ENCODE data around the gene TAF1B.
"Not testable (repeated sequence)": the region's sequence is repeated elsewhere in the genome, so short reads cannot be mapped to it uniquely, and the experiment has no call there.

Gene TAF1B

DNA sequence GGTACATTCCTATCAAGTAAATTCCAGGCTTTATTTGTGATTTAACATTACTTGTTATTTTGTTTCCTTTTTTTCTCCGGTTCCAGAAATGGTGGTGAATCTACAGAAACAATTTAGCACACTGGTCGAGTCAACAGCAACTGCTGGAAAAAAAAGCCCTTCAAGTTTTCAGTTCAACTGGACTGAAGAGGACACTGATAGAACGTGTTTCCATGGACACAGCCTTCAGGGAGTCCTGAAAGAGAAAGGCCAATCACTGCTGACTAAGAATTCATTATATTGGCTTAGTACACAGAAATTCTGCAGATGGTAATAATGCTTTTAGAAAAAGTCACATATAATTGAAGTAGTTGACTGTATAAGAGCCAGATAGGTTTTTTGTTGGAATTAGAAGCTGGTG, 76.2 kb downstream of the TAF1B start:
- DNase-seq (ENCODE audit: insufficient read length) (no peak), FAIRE-seq (no peak)
- no peak for TF ChIP-seq POLR2A (IDR thresholded peaks at IDR 0.05; ENCODE audit: low read depth, low read length)
- TF ChIP-seq POLR2AphosphoS5 (IDR thresholded peaks at IDR 0.05; ENCODE audit: low read depth, low read length) = no peak
- no peak for TF ChIP-seq TAF1 (IDR thresholded peaks at IDR 0.05; ENCODE audit: borderline replicate concordance, low read depth, low read length)

DNA sequence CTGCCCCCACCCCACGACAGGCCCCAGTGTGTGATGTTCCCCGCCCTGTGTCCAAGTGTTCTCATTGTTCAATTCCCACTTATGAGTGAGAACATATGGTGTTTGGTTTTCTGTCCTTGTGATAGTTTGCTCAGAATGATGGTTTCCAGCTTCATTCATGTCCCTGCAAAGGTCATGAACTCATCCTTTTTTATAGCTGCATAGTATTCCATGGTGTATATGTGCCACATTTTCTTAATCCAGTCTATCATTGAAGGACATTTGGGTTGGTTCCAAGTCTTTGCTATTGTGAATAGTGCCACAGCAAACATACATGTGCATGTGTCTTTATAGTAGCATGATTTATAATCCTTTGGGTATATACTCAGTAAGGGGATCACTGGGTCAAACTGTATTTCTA, 83.7 kb downstream of the TAF1B start:
- not testable (repeated sequence) for FAIRE-seq; DNase-seq (ENCODE audit: insufficient read length)

DNA sequence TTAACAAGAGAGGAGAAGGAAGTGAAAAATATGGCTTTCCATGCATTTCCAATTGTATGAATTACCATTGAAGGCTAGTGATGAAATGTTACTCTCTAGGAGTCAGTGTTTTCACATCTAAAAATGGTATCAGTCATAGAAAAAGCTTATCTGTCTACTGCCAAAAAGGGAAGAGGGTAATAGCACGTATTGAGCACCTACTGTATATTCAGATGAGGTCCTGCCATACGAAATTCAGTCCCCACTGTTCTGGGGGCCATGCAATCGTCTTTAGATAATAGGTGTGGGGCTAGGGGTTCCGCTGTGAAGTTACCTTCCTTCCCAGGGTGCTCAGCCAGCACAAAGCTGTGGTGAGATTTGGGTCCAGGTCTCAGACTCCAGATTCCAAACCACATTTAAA, 94.0 kb downstream of the TAF1B start:
- FAIRE-seq (no peak), DNase-seq (ENCODE audit: insufficient read length) (no peak)
- TF ChIP-seq POLR2AphosphoS5 (IDR thresholded peaks at IDR 0.05; ENCODE audit: low read depth, low read length) (no peak), TAF1 (IDR thresholded peaks at IDR 0.05; ENCODE audit: borderline replicate concordance, low read depth, low read length) (no peak), POLR2A (IDR thresholded peaks at IDR 0.05; ENCODE audit: low read depth, low read length) (no peak)

DNA sequence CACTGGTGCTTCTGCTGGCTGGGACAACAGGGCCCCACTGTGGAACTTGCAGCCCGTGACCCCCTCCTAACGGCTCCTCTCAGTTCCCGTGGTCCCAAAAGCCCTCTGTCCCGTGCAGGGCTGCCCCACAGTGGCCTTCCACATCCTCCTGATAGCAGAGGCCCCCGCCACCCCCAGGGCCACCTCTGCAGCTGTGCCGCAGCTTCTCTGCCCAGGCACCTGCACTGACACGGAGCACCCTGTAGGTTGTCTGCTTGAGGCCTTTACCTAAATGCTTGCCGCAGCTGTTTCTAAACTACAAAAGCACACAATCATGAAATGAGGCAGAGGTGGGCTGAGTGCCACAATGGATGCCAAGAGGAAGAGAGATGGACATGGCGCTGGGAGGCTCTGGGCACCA, 94.7 kb downstream of the TAF1B start:
- FAIRE-seq = no peak
- TF ChIP-seq TAF1 (IDR thresholded peaks at IDR 0.05; ENCODE audit: borderline replicate concordance, low read depth, low read length) (no peak), POLR2AphosphoS5 (IDR thresholded peaks at IDR 0.05; ENCODE audit: low read depth, low read length) (no peak), POLR2A (IDR thresholded peaks at IDR 0.05; ENCODE audit: low read depth, low read length) (no peak)
- no peak for DNase-seq (ENCODE audit: insufficient read length)

DNA sequence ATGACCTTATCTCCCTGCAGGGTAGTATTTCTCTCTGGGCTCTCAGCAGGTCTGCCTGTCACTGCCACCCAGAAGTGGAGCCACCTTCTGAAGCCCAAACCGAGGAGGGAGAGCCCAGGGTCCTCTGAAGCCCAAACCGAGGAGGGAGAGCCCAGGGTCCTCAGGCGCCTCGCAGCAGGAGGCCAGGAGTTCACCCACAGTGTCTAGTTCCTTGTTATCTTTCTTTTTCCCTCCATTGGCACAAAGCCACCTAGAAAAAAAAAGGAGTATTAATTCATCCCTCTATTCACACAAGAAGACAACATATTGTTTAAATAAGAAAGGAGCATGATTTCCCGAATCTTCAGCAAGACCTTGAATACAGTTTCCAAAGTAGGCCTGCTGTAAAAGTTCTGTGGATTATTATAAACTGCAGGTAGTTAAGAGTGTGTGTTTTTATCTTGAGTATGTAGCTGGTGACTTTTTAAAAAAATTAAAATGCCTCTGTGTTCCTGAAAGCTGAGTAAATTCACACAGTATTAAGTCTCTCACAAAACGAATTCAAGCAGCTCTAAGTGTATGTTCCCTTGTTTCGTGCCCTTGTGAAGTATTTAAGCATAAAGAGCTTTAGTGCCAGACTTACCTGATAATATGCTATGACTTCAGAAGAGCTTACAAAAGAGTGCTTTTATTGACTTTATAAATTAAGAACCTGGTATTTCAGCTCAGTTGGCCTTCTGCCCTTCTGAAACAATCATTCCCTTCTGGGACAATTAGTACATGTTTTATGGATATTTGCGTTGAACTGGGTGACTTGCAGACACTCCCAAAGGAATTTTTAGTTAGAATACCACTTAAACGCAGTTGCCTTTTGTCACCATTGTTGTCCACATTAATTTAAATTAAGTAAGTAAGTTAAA, 96.6 kb downstream of the TAF1B start:
- TF ChIP-seq TAF1 (IDR thresholded peaks at IDR 0.05; ENCODE audit: borderline replicate concordance, low read depth, low read length) (no peak), POLR2AphosphoS5 (IDR thresholded peaks at IDR 0.05; ENCODE audit: low read depth, low read length) (no peak), POLR2A (IDR thresholded peaks at IDR 0.05; ENCODE audit: low read depth, low read length) (no peak)
- DNase-seq (ENCODE audit: insufficient read length) = no peak
- no peak for FAIRE-seq

DNA sequence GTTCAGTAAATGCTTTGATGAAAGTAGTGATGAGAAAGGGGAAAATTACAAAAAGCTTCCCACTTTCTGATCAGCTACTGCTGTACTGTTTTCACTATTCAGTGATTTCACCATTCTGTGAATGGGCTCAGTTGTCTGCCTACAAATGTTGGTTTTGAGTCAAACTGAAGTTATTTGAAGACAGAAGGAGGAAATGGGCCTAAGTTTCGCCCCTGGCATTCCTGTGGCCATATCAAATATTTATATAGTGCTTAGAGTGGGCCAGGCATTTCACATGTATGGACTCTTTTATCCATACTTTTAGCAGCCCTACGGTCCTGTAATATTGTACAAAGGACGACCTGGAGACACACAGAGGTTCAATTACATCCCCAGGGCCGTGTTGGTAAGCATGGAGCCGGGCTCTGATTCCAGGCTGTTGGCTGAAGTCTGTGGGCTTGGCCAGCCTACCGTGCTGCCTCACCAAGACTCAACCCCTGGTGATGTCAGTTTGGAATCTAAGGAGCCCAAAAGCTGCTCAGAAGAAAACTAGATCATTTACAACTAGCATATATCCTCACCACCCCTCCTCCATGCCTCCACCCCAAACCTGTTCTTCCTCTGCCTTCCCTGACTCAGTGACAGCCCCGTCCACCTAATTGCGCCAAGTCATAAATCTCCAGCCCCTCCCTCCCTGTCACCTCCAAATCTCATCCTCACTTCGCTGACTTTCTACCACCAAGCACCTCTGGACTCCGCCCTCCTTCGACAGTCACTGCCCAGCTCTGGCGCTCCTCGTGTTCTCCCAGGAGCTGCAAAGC, 98.1 kb downstream of the TAF1B start:
- DNase-seq (ENCODE audit: insufficient read length) (no peak), FAIRE-seq (no peak)
- no peak for TF ChIP-seq TAF1 (IDR thresholded peaks at IDR 0.05; ENCODE audit: borderline replicate concordance, low read depth, low read length)
- TF ChIP-seq POLR2AphosphoS5 (IDR thresholded peaks at IDR 0.05; ENCODE audit: low read depth, low read length) = no peak
- no peak for TF ChIP-seq POLR2A (IDR thresholded peaks at IDR 0.05; ENCODE audit: low read depth, low read length)

DNA sequence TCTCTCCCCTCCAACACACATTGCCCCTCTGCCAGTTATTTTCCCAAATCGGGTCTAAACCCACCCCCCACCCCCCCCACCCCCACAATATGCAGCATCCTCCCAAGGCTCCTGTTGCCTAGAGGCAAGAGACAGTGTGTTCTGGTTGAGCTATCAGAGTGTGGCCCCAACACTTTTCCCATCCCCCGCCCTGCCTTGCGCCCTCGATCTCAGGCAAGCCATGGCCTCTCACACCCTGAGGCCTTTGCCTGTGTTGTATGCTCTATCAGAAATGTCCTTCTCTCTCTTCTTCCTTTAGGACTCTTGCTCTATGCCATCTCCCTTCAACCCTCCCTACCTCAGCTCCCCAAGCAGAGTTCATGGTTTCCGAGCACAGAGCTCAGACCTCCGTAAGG, 98.7 kb downstream of the TAF1B start:
- no peak for DNase-seq (ENCODE audit: insufficient read length)
- no peak for TF ChIP-seq POLR2A (IDR thresholded peaks at IDR 0.05; ENCODE audit: low read depth, low read length)
- no peak for FAIRE-seq

DNA sequence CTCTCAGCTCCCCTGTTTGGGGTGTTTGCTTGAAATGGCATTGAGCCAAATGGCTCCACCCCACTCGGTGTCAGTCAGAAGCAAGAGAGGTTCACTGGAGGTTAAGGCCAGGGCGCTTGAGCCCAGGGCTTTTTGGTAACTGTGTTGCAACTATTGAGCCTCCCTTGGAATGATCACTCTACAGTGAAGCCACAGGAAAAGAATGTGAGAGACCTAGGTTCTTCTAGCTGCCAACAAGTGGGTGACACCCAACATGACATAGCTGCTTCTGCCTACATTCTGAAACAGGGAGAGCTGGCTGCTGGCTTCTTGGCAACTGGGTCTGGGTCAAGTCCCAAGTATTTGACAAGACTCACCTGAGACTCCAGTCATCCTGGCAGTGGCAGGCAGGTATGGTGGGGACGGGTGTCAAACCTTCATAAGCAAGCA, 101.1 kb downstream of the TAF1B start:
- no peak for TF ChIP-seq TAF1 (IDR thresholded peaks at IDR 0.05; ENCODE audit: borderline replicate concordance, low read depth, low read length)
- TF ChIP-seq POLR2AphosphoS5 (IDR thresholded peaks at IDR 0.05; ENCODE audit: low read depth, low read length) = no peak
- no peak for TF ChIP-seq POLR2A (IDR thresholded peaks at IDR 0.05; ENCODE audit: low read depth, low read length)
- no peak for FAIRE-seq
- no peak for DNase-seq (ENCODE audit: insufficient read length)

DNA sequence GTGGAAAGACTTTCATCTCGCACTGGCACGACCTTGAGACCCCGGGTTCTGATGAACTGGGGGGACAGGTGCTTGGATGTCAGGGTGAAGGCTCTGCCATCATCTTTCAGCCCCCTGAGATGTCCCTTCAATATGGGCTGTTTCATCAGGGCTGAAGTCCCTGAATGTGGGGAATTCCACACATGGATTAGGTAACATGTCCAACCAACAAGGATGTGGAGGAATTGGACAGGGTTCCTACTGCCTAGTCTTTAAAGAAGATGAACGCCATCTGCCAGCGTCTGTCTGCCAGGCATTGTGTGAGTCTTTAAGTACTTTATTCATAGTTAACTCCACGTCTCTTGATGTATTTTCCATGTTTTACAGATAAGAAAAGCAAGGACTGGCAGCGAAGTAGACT, 102.3 kb downstream of the TAF1B start:
- DNase-seq (ENCODE audit: insufficient read length) (no peak), FAIRE-seq (no peak)
- TF ChIP-seq POLR2A (IDR thresholded peaks at IDR 0.05; ENCODE audit: low read depth, low read length) (no peak), POLR2AphosphoS5 (IDR thresholded peaks at IDR 0.05; ENCODE audit: low read depth, low read length) (no peak), TAF1 (IDR thresholded peaks at IDR 0.05; ENCODE audit: borderline replicate concordance, low read depth, low read length) (no peak)

DNA sequence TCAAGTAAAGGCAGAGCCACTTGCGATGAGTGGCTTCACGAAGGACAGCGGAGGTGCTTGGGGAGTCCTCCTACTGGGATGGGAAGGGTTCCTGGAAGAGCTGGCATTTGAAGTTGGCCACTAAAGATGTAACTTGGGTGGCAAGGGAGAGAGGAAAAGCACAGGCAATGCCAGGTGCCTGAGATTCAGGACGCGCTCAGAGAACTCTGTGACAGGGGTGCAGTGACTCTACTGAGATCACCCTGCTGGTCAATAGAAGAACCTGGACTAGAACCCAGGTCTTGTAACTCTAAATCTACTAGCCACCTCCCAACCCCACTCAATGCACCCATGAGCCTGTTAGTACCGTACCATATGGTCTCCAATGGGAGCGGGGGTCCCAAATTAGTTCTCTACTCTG, 102.8 kb downstream of the TAF1B start:
- DNase-seq (ENCODE audit: insufficient read length) (no peak), FAIRE-seq (no peak)
- TF ChIP-seq POLR2A (IDR thresholded peaks at IDR 0.05; ENCODE audit: low read depth, low read length) (no peak), POLR2AphosphoS5 (IDR thresholded peaks at IDR 0.05; ENCODE audit: low read depth, low read length) (no peak), TAF1 (IDR thresholded peaks at IDR 0.05; ENCODE audit: borderline replicate concordance, low read depth, low read length) (no peak)

DNA sequence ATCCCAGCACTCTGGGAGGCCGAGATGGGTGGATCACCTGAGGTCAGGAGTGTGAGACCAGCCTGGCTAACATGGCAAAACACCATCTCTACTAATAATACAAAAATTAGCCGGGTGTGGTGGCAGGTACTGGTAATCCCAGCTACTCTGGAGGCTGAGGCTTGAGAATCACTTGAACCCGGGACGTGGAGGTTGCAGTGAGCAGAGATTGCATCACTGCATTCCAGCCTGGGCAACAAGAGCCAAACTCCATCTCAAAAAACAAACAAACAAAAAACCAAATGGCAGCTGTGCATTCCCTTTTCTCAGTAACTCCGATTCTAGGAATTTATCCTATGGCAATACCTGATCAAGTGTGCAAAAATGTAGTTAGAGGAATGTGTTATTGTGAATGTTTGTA, 103.5 kb downstream of the TAF1B start:
- no peak for TF ChIP-seq POLR2AphosphoS5 (IDR thresholded peaks at IDR 0.05; ENCODE audit: low read depth, low read length)
- no peak for TF ChIP-seq POLR2A (IDR thresholded peaks at IDR 0.05; ENCODE audit: low read depth, low read length)
- no peak for TF ChIP-seq TAF1 (IDR thresholded peaks at IDR 0.05; ENCODE audit: borderline replicate concordance, low read depth, low read length)
- FAIRE-seq (no peak), DNase-seq (ENCODE audit: insufficient read length) (no peak)

DNA sequence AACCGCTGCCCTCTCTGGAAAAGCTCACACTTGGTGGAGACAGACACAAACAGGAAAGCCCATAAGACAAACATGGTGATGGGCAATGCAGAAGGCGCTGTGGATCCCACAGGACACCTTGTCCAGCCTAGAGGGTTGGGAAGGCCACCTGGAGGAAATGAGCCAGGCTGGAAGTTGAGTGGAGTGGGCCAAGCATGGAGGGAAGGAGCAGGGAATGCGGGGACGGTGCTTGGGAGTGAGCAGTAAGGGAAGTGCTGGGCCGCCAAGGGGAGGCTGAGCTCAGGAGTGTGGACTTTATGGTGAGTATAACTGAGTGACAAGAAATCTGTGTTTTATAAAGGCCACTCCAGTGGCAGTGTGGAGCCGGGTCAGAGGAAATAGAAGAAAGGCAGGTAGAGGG, 105.4 kb downstream of the TAF1B start:
- TF ChIP-seq POLR2A (IDR thresholded peaks at IDR 0.05; ENCODE audit: low read depth, low read length) (no peak), POLR2AphosphoS5 (IDR thresholded peaks at IDR 0.05; ENCODE audit: low read depth, low read length) (no peak), TAF1 (IDR thresholded peaks at IDR 0.05; ENCODE audit: borderline replicate concordance, low read depth, low read length) (no peak)
- DNase-seq (ENCODE audit: insufficient read length) (no peak), FAIRE-seq (no peak)

Measured in GM12892 (cell line).